ENCODE results near the gene MLN.

DNA sequence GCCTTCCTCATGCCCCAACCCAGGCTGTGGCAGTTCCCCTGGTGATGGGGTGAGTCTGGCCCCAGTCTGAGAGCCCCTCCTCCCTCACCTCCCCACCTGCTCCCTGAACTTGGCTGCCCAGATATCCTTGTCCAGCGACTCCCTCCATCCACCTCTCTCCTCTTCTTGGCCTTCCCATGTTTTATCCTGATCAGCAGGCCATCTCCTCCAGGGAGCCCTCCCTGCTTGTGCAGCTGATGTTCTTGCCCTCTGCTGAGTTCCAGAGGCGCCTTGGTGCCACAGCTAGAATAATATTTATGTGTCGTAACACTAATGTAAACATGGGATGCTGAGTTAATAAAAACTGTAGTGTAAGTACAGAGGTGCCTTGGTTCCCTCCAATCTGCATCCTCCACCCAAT, 46.7 kb downstream of the MLN start:
- TF ChIP-seq, protein P1, sequence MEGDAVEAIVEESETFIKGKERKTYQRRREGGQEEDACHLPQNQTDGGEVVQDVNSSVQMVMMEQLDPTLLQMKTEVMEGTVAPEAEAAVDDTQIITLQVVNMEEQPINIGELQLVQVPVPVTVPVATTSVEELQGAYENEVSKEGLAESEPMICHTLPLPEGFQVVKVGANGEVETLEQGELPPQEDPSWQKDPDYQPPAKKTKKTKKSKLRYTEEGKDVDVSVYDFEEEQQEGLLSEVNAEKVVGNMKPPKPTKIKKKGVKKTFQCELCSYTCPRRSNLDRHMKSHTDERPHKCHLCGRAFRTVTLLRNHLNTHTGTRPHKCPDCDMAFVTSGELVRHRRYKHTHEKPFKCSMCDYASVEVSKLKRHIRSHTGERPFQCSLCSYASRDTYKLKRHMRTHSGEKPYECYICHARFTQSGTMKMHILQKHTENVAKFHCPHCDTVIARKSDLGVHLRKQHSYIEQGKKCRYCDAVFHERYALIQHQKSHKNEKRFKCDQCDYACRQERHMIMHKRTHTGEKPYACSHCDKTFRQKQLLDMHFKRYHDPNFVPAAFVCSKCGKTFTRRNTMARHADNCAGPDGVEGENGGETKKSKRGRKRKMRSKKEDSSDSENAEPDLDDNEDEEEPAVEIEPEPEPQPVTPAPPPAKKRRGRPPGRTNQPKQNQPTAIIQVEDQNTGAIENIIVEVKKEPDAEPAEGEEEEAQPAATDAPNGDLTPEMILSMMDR (IDR thresholded peaks at IDR 0.05): no peak
- no peak for TF ChIP-seq EZH2 (IDR thresholded peaks at IDR 0.05; ENCODE audit: borderline replicate concordance, insufficient read depth, low read depth, low read length, poor library complexity, severe bottlenecking)

Data from B cell (primary cell).